ENCODE measurements around the gene ULK4. TPM values are rescaled to one million over a fixed set of nuclear protein-coding genes. Genes with fewer than 3 reads are reported as not detected.

Gene ULK4
- total and polyA plus RNA-seq, 2 donors (not counting 1 experiment from before 2014, with no cell fraction given) = 9.1 to 9.7 TPM

- Histone ChIP-seq H3K4me2 (ENCODE audit: extremely low read depth, insufficient read depth, low read length) (no peak overlapping the region), H4K20me1 (ENCODE audit: control insufficient read depth, extremely low read depth, insufficient read depth, low read length) (no peaks in the 10 kb centered on the region), H3K27me3 (ENCODE audit: control insufficient read depth, insufficient read depth, low read length) (no peaks in the 10 kb centered on the region), H3K4me3 (replicated peaks in 1 of 4; ENCODE audit: control extremely low read depth in 1 of 4, insufficient read depth in 1 of 4, low read depth in 3 of 4, low read length in 4 of 4) (no peak overlapping the region), H3K9ac (ENCODE audit: insufficient read depth, low read length) (no peak overlapping the region), H3K27ac (ENCODE audit: insufficient read depth, low read length) (no peak overlapping the region), H3K79me2 (ENCODE audit: control insufficient read depth, insufficient read depth, low read length) (no peaks in the 10 kb centered on the region), H2AFZ (ENCODE audit: low read length) (no peak overlapping the region), H3K9me3 (ENCODE audit: control insufficient read depth, insufficient read depth, low read depth, low read length) (no peaks in the 10 kb centered on the region), H3K36me3 (ENCODE audit: control insufficient read depth, insufficient read depth, low read length) (no peaks in the 10 kb centered on the region), H3K4me1 (ENCODE audit: control insufficient read depth, extremely low read depth, insufficient read depth, low read length) (no peaks in the 10 kb centered on the region)
- no peak for DNase-seq (ENCODE audit: low read depth in 2 of 2)
- TF ChIP-seq CTCF (conservative IDR thresholded peaks at IDR 0.05 in 1 of 2, IDR thresholded peaks at IDR 0.05 in 1 of 2; ENCODE audit: low read depth in 1 of 2, low read length in 2 of 2) = no peak
- no peak for TF ChIP-seq EZH2 (IDR thresholded peaks at IDR 0.05; ENCODE audit: low read length, missing control alignments)
Observed at GRCh38 chr3:41315126-41315525, 646.8 kb downstream of the ULK4 start.

- Histone ChIP-seq H3K79me2 (ENCODE audit: control insufficient read depth, insufficient read depth, low read length) (no peaks in the 10 kb centered on the region), H3K36me3 (ENCODE audit: control insufficient read depth, insufficient read depth, low read length) (no peaks in the 10 kb centered on the region)
- no peak for DNase-seq (ENCODE audit: low read depth in 2 of 2)
Observed at GRCh38 chr3:41308119-41308518, 653.8 kb downstream of the ULK4 start.

GRCh38 chr3:41307065-41307464, 654.8 kb downstream of the ULK4 start:
- TF ChIP-seq CTCF (conservative IDR thresholded peaks at IDR 0.05 in 1 of 2, IDR thresholded peaks at IDR 0.05 in 1 of 2; ENCODE audit: low read depth in 1 of 2, low read length in 2 of 2) (no peak), EZH2 (IDR thresholded peaks at IDR 0.05; ENCODE audit: low read length, missing control alignments) (no peak)
- DNase-seq (ENCODE audit: low read depth in 2 of 2) = no peak
- no peak overlapping the region for H3K4me3 ChIP-seq (replicated peaks in 1 of 4; ENCODE audit: control extremely low read depth in 1 of 4, insufficient read depth in 1 of 4, low read depth in 3 of 4, low read length in 4 of 4)
- H3K4me1 ChIP-seq (ENCODE audit: control insufficient read depth, extremely low read depth, insufficient read depth, low read length) = no peaks in the 10 kb centered on the region
- H4K20me1 ChIP-seq (ENCODE audit: control insufficient read depth, extremely low read depth, insufficient read depth, low read length) = no peaks in the 10 kb centered on the region
- no peaks in the 10 kb centered on the region for H3K79me2 ChIP-seq (ENCODE audit: control insufficient read depth, insufficient read depth, low read length)
- no peak overlapping the region for H3K27ac ChIP-seq (ENCODE audit: insufficient read depth, low read length)
- no peak overlapping the region for H3K4me2 ChIP-seq (ENCODE audit: extremely low read depth, insufficient read depth, low read length)
- H3K36me3 ChIP-seq (ENCODE audit: control insufficient read depth, insufficient read depth, low read length) = no peaks in the 10 kb centered on the region
- H3K27me3 ChIP-seq (ENCODE audit: control insufficient read depth, insufficient read depth, low read length) = no peaks in the 10 kb centered on the region
- H2AFZ ChIP-seq (ENCODE audit: low read length) = no peak overlapping the region
- no peaks in the 10 kb centered on the region for H3K9me3 ChIP-seq (ENCODE audit: control insufficient read depth, insufficient read depth, low read depth, low read length)
- no peak overlapping the region for H3K9ac ChIP-seq (ENCODE audit: insufficient read depth, low read length)

More at GRCh38 chr3:41308119-41308518, 653.8 kb downstream of the ULK4 start:
- Histone ChIP-seq H3K9me3 (ENCODE audit: control insufficient read depth, insufficient read depth, low read depth, low read length) (no peaks in the 10 kb centered on the region), H3K27me3 (ENCODE audit: control insufficient read depth, insufficient read depth, low read length) (no peaks in the 10 kb centered on the region), H2AFZ (ENCODE audit: low read length) (no peak overlapping the region), H3K4me3 (replicated peaks in 1 of 4; ENCODE audit: control extremely low read depth in 1 of 4, insufficient read depth in 1 of 4, low read depth in 3 of 4, low read length in 4 of 4) (no peak overlapping the region), H3K4me1 (ENCODE audit: control insufficient read depth, extremely low read depth, insufficient read depth, low read length) (no peaks in the 10 kb centered on the region), H3K4me2 (ENCODE audit: extremely low read depth, insufficient read depth, low read length) (no peak overlapping the region), H3K27ac (ENCODE audit: insufficient read depth, low read length) (no peak overlapping the region), H4K20me1 (ENCODE audit: control insufficient read depth, extremely low read depth, insufficient read depth, low read length) (no peaks in the 10 kb centered on the region), H3K9ac (ENCODE audit: insufficient read depth, low read length) (no peak overlapping the region)
- TF ChIP-seq EZH2 (IDR thresholded peaks at IDR 0.05; ENCODE audit: low read length, missing control alignments) = no peak
- TF ChIP-seq CTCF (conservative IDR thresholded peaks at IDR 0.05 in 1 of 2, IDR thresholded peaks at IDR 0.05 in 1 of 2; ENCODE audit: low read depth in 1 of 2, low read length in 2 of 2) = no peak
